IPS-15b (cell line): ENCODE data around the gene ATP12A.

ENCODE experiments used
- H3K27me3 ChIP-seq: one replicate; pipeline ENCODE4 v1.6.1; 2013; ENCODE audit warnings: low read length; ENCODE audit not compliant: control insufficient read depth, insufficient read depth
- H3K36me3 ChIP-seq: one replicate; pipeline ENCODE4 v1.6.1; 2013; ENCODE audit warnings: low read length; ENCODE audit not compliant: control insufficient read depth, insufficient read depth
- H3K4me1 ChIP-seq: one replicate; pipeline ENCODE4 v1.6.1; 2013; ENCODE audit warnings: mild to moderate bottlenecking, low read length; ENCODE audit not compliant: control insufficient read depth, insufficient read depth
- H3K4me3 ChIP-seq: one replicate; pipeline ENCODE4 v1.5.1; 2013; ENCODE audit warnings: low read depth, low read length
- H3K9ac ChIP-seq: one replicate; pipeline ENCODE4 v1.6.1; 2013; ENCODE audit warnings: low read depth, mild to moderate bottlenecking, low read length
- H3K9me3 ChIP-seq: one replicate; pipeline ENCODE4 v1.6.1; 2013; ENCODE audit warnings: mild to moderate bottlenecking, low read length; ENCODE audit not compliant: control insufficient read depth, insufficient read depth

Gene ATP12A

GRCh38 chr13:24741016-24741662 is 60.9 kb downstream of the ATP12A start:
- H3K36me3 ChIP-seq: no peaks in the 10 kb centered on the region
- no peak overlapping the region for H3K9ac ChIP-seq
- H3K27me3 ChIP-seq: peaks cover 37% of the 10 kb centered on the region
- H3K4me3 ChIP-seq: no peak overlapping the region
- H3K9me3 ChIP-seq: no peaks in the 10 kb centered on the region
- no peaks in the 10 kb centered on the region for H3K4me1 ChIP-seq

GRCh38 chr13:24741791-24742190 is 61.6 kb downstream of the ATP12A start:
- H3K36me3 ChIP-seq: no peaks in the 10 kb centered on the region
- no peak overlapping the region for H3K4me3 ChIP-seq
- peaks cover 43% of the 10 kb centered on the region for H3K27me3 ChIP-seq
- H3K9ac ChIP-seq: no peak overlapping the region
- H3K4me1 ChIP-seq: no peaks in the 10 kb centered on the region
- H3K9me3 ChIP-seq: no peaks in the 10 kb centered on the region

GRCh38 chr13:24742294-24742693 is 62.1 kb downstream of the ATP12A start:
- Histone ChIP-seq H3K36me3 (no peaks in the 10 kb centered on the region), H3K4me3 (no peak overlapping the region), H3K27me3 (peaks cover 48% of the 10 kb centered on the region), H3K9me3 (no peaks in the 10 kb centered on the region), H3K9ac (no peak overlapping the region), H3K4me1 (no peaks in the 10 kb centered on the region)

- Histone ChIP-seq H3K36me3 (no peaks in the 10 kb centered on the region), H3K4me1 (no peaks in the 10 kb centered on the region), H3K9ac (no peak overlapping the region), H3K9me3 (no peaks in the 10 kb centered on the region), H3K4me3 (no peak overlapping the region), H3K27me3 (peaks cover 55% of the 10 kb centered on the region)
Observed at GRCh38 chr13:24742977-24743376, 62.8 kb downstream of the ATP12A start.

GRCh38 chr13:24744247-24744646 is 64.0 kb downstream of the ATP12A start:
- Histone ChIP-seq H3K4me1 (no peaks in the 10 kb centered on the region), H3K9ac (no peak overlapping the region), H3K36me3 (no peaks in the 10 kb centered on the region), H3K4me3 (no peak overlapping the region), H3K27me3 (peaks cover 68% of the 10 kb centered on the region), H3K9me3 (no peaks in the 10 kb centered on the region)

- Histone ChIP-seq H3K4me1 (no peaks in the 10 kb centered on the region), H3K27me3 (peaks cover 73% of the 10 kb centered on the region), H3K4me3 (peak overlapping the region; percentile 47)
Observed at GRCh38 chr13:24745516-24745860, 65.3 kb downstream of the ATP12A start.

GRCh38 chr13:24745861-24746617 is 65.8 kb downstream of the ATP12A start:
- Histone ChIP-seq H3K4me1 (no peaks in the 10 kb centered on the region), H3K36me3 (no peaks in the 10 kb centered on the region), H3K9ac (peak overlapping the region; percentile 12), H3K9me3 (no peaks in the 10 kb centered on the region), H3K27me3 (peaks cover 73% of the 10 kb centered on the region), H3K4me3 (peak overlapping the region; percentile 47)

More at GRCh38 chr13:24745516-24745860, 65.3 kb downstream of the ATP12A start:
- Histone ChIP-seq H3K9ac (no peak overlapping the region), H3K36me3 (no peaks in the 10 kb centered on the region), H3K9me3 (no peaks in the 10 kb centered on the region)

- H3K4me3 ChIP-seq: peak overlapping the region; percentile 47
- no peaks in the 10 kb centered on the region for H3K4me1 ChIP-seq
- no peaks in the 10 kb centered on the region for H3K9me3 ChIP-seq
- H3K9ac ChIP-seq: peak overlapping the region; percentile 12
- no peaks in the 10 kb centered on the region for H3K36me3 ChIP-seq
- H3K27me3 ChIP-seq: peaks cover 77% of the 10 kb centered on the region
Observed at GRCh38 chr13:24746618-24747247, 66.5 kb downstream of the ATP12A start.

- Histone ChIP-seq H3K36me3 (no peaks in the 10 kb centered on the region), H3K4me3 (peak overlapping the region; percentile 47), H3K4me1 (no peaks in the 10 kb centered on the region), H3K9me3 (no peaks in the 10 kb centered on the region), H3K27me3 (peaks cover 81% of the 10 kb centered on the region), H3K9ac (no peak overlapping the region)
Observed at GRCh38 chr13:24747248-24748060, 67.2 kb downstream of the ATP12A start.

- Histone ChIP-seq H3K9ac (no peak overlapping the region), H3K4me3 (peak overlapping the region; percentile 47), H3K27me3 (peaks cover 77% of the 10 kb centered on the region), H3K9me3 (no peaks in the 10 kb centered on the region), H3K4me1 (no peaks in the 10 kb centered on the region), H3K36me3 (no peaks in the 10 kb centered on the region)
Observed at GRCh38 chr13:24748061-24748400, 67.8 kb downstream of the ATP12A start.

GRCh38 chr13:24759197-24759596 is 79.0 kb downstream of the ATP12A start:
- Histone ChIP-seq H3K4me1 (no peaks in the 10 kb centered on the region), H3K9ac (no peak overlapping the region), H3K4me3 (no peak overlapping the region), H3K36me3 (no peaks in the 10 kb centered on the region), H3K27me3 (peaks cover 3% of the 10 kb centered on the region), H3K9me3 (no peaks in the 10 kb centered on the region)
